ENCODE data around the gene PDCD2.

- TF ChIP-seq EZH2 (IDR thresholded peaks at IDR 0.05): no peak
- TF ChIP-seq CTCF (IDR thresholded peaks at IDR 0.05): no peak
- TF ChIP-seq EZH2phosphoT487 (IDR thresholded peaks at IDR 0.05): no peak
Measured at GRCh38 chr6:170532867-170533488, 51.5 kb downstream of the PDCD2 start.

Measured in neural progenitor cell (in vitro differentiated cells).